ENCODE results near the gene PIEZO2.

DNA sequence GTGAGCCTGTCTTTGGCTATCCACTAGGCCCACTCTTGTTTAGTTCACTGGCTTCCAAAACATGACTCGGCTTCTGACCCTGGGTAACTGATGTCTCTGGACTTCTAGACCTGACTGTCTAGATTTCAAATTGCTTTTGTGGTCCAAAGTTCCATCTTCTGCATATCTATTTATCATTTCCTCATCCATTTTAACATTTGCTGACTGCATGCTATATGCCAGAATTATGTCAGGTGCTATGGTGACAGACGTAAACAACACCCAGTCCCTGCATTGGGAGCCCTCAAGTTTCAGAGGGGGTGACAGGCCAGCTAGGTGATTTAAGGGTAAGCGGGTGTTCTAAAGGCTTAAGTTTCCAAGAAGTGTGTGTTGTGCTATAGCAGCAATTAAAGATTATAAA lies 140.9 kb downstream of the PIEZO2 start:
- TF ChIP-seq, protein P1, sequence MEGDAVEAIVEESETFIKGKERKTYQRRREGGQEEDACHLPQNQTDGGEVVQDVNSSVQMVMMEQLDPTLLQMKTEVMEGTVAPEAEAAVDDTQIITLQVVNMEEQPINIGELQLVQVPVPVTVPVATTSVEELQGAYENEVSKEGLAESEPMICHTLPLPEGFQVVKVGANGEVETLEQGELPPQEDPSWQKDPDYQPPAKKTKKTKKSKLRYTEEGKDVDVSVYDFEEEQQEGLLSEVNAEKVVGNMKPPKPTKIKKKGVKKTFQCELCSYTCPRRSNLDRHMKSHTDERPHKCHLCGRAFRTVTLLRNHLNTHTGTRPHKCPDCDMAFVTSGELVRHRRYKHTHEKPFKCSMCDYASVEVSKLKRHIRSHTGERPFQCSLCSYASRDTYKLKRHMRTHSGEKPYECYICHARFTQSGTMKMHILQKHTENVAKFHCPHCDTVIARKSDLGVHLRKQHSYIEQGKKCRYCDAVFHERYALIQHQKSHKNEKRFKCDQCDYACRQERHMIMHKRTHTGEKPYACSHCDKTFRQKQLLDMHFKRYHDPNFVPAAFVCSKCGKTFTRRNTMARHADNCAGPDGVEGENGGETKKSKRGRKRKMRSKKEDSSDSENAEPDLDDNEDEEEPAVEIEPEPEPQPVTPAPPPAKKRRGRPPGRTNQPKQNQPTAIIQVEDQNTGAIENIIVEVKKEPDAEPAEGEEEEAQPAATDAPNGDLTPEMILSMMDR (IDR thresholded peaks at IDR 0.05; ENCODE audit: low read length): no peak
- TF ChIP-seq EZH2 (IDR thresholded peaks at IDR 0.05; ENCODE audit: borderline replicate concordance, low read length): no peak

Data from OCI-LY1 (cell line).